HCT116 (cell line): ENCODE data around the gene SPTBN4. TPM values are rescaled to one million over a fixed set of nuclear protein-coding genes. Genes with fewer than 3 reads are reported as not detected.

Experiments
- ATAC-seq: fragments of 200-7000 bp; cut with Tn5 transposase; 2 replicates; pipeline ENCODE4 v1.9.1; 2020; ENCODE audit warnings: mild to moderate bottlenecking, moderate library complexity
- BruUV-seq: library from RNA; stranded (reverse); fragments of 400-500 nt; replicated peaks from 2 replicates; lab custom pipeline; 2021; lab: Mats Ljungman, UMichigan
- CTCF ChIA-PET: fragments of 300-600 bp; sonication (Branson Sonifier 250); formaldehyde crosslinking; loops from one replicate; lab custom pipeline; 2021; ENCODE audit warnings: antibody characterized with exemption; lab: Charles Lee
- POLR2A ChIA-PET: fragments of 300-600, 350-600 bp; sonication (Branson Sonifier 250); formaldehyde crosslinking; loops from one replicate; lab custom pipeline; 2021; ENCODE audit warnings: antibody characterized with exemption; lab: Charles Lee
- RAD21 ChIA-PET, 2 experiments: fragments of 300-600 bp; sonication (Branson Sonifier 250); formaldehyde crosslinking; loops; one replicate each; lab custom pipeline; 2023; ENCODE audit warnings: low total read pairs in 2 of 2; ENCODE audit not compliant: uncharacterized antibody in 2 of 2, unreplicated experiment in 2 of 2, low non-redundant PET in 1 of 2; lab: Charles Lee
- DNase-seq: peaks from one replicate; pipeline ENCODE4 v3.0.0-alpha.2; 2010; ENCODE audit warnings: low read depth, low spot score
- H2AFZ ChIP-seq: fragments of 200-600 bp; shearing (Covaris generic), sonication (generic); 2 replicates; pipeline ENCODE4 v1.6.1; 2017; ENCODE audit warnings: low read depth, mixed run types, mixed read lengths, antibody characterized with exemption, low read length; ENCODE audit not compliant: poor library complexity, severe bottlenecking
- H3K27ac ChIP-seq: 2 replicates; pipeline ENCODE4 v1.5.1; 2012; ENCODE audit warnings: low read depth, low read length
- H3K27me3 ChIP-seq: fragments of 200-600 bp; sonication (generic); 2 replicates; pipeline ENCODE4 v1.6.1; 2016; ENCODE audit warnings: mixed run types, low read length, mixed read lengths; ENCODE audit not compliant: insufficient read depth
- H3K36me3 ChIP-seq, 2 experiments: fragments of 200-500 bp in 1 of 2; fragments of 200-600 bp in 1 of 2; sonication (Bioruptor generic) in 1 of 2; sonication (generic) in 1 of 2; 2 replicates each; pipeline versions ENCODE4 v1.5.1 to v1.6.1; 2014 to 2016; ENCODE audit warnings: low read length in 2 of 2, inconsistent platforms in 1 of 2, mixed read lengths in 1 of 2, mixed run types in 1 of 2; ENCODE audit not compliant: insufficient read depth in 2 of 2, control insufficient read depth in 1 of 2
- H3K4me1 ChIP-seq, 2 experiments: fragments of 200-600 bp in 1 of 2; sonication (generic) in 1 of 2; 2 replicates each; pipeline versions ENCODE4 v1.5.1 to v1.6.1; 2012 to 2017; ENCODE audit warnings: low read length in 2 of 2, inconsistent platforms in 1 of 2, mild to moderate bottlenecking in 1 of 2, mixed read lengths in 1 of 2, mixed run types in 1 of 2, moderate library complexity in 1 of 2; ENCODE audit not compliant: insufficient read depth in 2 of 2, control insufficient read depth in 1 of 2
- H3K4me2 ChIP-seq: fragments of 200-600 bp; sonication (generic); 2 replicates; pipeline ENCODE4 v1.6.1; 2017; ENCODE audit warnings: mixed run types, low read length, mixed read lengths
- H3K4me3 ChIP-seq, 2 experiments: fragments of 200-600 bp in 1 of 2; sonication (generic) in 1 of 2; replicated peaks in 1 of 2; 2 replicates each; pipeline ENCODE4 v1.5.1; 2011 to 2016; ENCODE audit warnings: low read length in 2 of 2, control low read depth in 1 of 2, low read depth in 1 of 2, mild to moderate bottlenecking in 1 of 2, mixed read lengths in 1 of 2, mixed run types in 1 of 2
- H3K79me2 ChIP-seq: fragments of 200-600 bp; sonication (generic); 2 replicates; pipeline ENCODE4 v1.6.1; 2017; ENCODE audit warnings: mild to moderate bottlenecking, mixed run types, low read length, moderate library complexity, mixed read lengths; ENCODE audit not compliant: insufficient read depth
- H3K9ac ChIP-seq: fragments of 200-600 bp; sonication (generic); 2 replicates; pipeline ENCODE4 v1.6.1; 2016; ENCODE audit warnings: low read length, mixed read lengths
- H3K9me2 ChIP-seq: fragments of 200-600 bp; sonication (generic), shearing (Covaris generic); 2 replicates; pipeline ENCODE4 v1.6.1; 2017; ENCODE audit warnings: mixed run types, mild to moderate bottlenecking, moderate library complexity; ENCODE audit not compliant: insufficient read depth
- H3K9me3 ChIP-seq, 2 experiments: fragments of 200-500 bp in 1 of 2; fragments of 200-600 bp in 1 of 2; sonication (Bioruptor generic) in 1 of 2; sonication (generic) in 1 of 2; 2 replicates each; pipeline ENCODE4 v1.6.1; 2014 to 2017; ENCODE audit warnings: low read length in 2 of 2, mixed read lengths in 2 of 2, inconsistent platforms in 1 of 2, low read depth in 1 of 2, mild to moderate bottlenecking in 1 of 2, mixed run types in 1 of 2, moderate library complexity in 1 of 2; ENCODE audit not compliant: control insufficient read depth in 1 of 2, insufficient read depth in 1 of 2
- H4K20me1 ChIP-seq: fragments of 200-600 bp; sonication (generic), shearing (Covaris generic); 2 replicates; pipeline ENCODE4 v1.6.1; 2017; ENCODE audit warnings: mixed run types, mild to moderate bottlenecking, moderate library complexity; ENCODE audit not compliant: insufficient read depth
- ATF3 ChIP-seq: IDR thresholded peaks from 2 replicates; pipeline ENCODE4 v1.6.1; 2012
- EGR1 ChIP-seq: IDR thresholded peaks from 2 replicates; pipeline ENCODE4 v1.6.1; 2012; ENCODE audit warnings: low read depth
- EZH2phosphoT487 ChIP-seq: fragments of 200-600 bp; IDR thresholded peaks from 2 replicates; pipeline ENCODE4 v1.6.1; 2018; ENCODE audit warnings: antibody characterized with exemption, borderline replicate concordance
- MAX ChIP-seq: IDR thresholded peaks from 2 replicates; pipeline ENCODE4 v1.6.1; 2012
- POLR2A ChIP-seq: IDR thresholded peaks from 2 replicates; pipeline ENCODE4 v1.7.0; 2011; ENCODE audit warnings: borderline replicate concordance; ENCODE audit not compliant: insufficient read depth, insufficient read length; ENCODE audit errors: extremely low read depth
- RAD21 ChIP-seq: IDR thresholded peaks from 2 replicates; pipeline ENCODE4 v1.6.1; 2012; ENCODE audit warnings: low read depth, mild to moderate bottlenecking
- SP1 ChIP-seq: IDR thresholded peaks from 2 replicates; pipeline ENCODE4 v1.6.1; 2012; ENCODE audit warnings: low read depth
- YY1 ChIP-seq: IDR thresholded peaks from 2 replicates; pipeline ENCODE4 v1.6.1; 2011; ENCODE audit warnings: low read length, low read depth, moderate library complexity, mild to moderate bottlenecking; ENCODE audit not compliant: insufficient replicate concordance; ENCODE audit errors: extremely low read depth
- intact Hi-C: fragments of 100-400 bp; cut with micrococcal nuclease; formaldehyde crosslinking; loops from 2 replicates; pipeline ENCODE4 v1.10.0; 2022
- total RNA-seq: library from RNA; stranded (reverse); gene quantifications from one replicate; pipeline ENCODE4 v1.2.1, GENCODE V29; 2021; ENCODE audit not compliant: unreplicated experiment

Gene SPTBN4
- total RNA-seq, 1 experiment from 2014 or later = 4.6 TPM

GRCh38 chr19:40442328-40443130 lies 24.3 kb upstream of the SPTBN4 start:
- ChIA-PET CTCF (interaction anchor here (0.9 to 1.4 kb wide), 8 partner anchors 10 to 161 kb away, joined by 3 to 10 read pairs (median 4); partner anchors contain the start of gene BLVRB), POLR2A (interaction anchor here (0.5 to 3.1 kb wide), 11 partner anchors 8 to 176 kb away, joined by 3 to 28 read pairs (median 6); partner anchors contain the start of genes BLVRB and SERTAD1), RAD21 (interaction anchor here (0.6 to 1.3 kb wide), 4 partner anchors 21 to 302 kb away, joined by 3 to 7 read pairs (median 4); partner anchors contain the start of gene BLVRB (in 1 of the 2))
- peaks cover 22 to 31% of the 10 kb centered on the region in 2 experiments for H3K4me1 ChIP-seq
- peak overlapping the region; percentile 89 for H3K4me2 ChIP-seq
- ATAC-seq (no peak), DNase-seq (no peak)
- no peaks in the 10 kb centered on the region for H4K20me1 ChIP-seq
- H3K9me2 ChIP-seq = no peaks in the 10 kb centered on the region
- H3K79me2 ChIP-seq = peaks cover 30% of the 10 kb centered on the region
- TF ChIP-seq RAD21 = no peak
- no peak for TF ChIP-seq SP1
- TF ChIP-seq EGR1 = no peak
- TF ChIP-seq YY1 = no peak
- TF ChIP-seq MAX = no peak
- no peak for TF ChIP-seq ATF3
- peak; percentile 48 for TF ChIP-seq POLR2A
- TF ChIP-seq EZH2phosphoT487 = no peak
- H3K4me3 ChIP-seq = peak overlapping the region; percentile 71 to 100
- BruUV-seq = no TSS peak
- peaks cover 13 to 18% of the 10 kb centered on the region in 2 experiments; a peak in 3 of 4 replicates for H3K36me3 ChIP-seq
- no peak overlapping the region for H2AFZ ChIP-seq
- peak overlapping the region; percentile 85 for H3K9ac ChIP-seq
- no peaks in the 10 kb centered on the region for H3K9me3 ChIP-seq
- intact Hi-C loops = loop anchor here (1.0 kb wide), 1 partner anchor 17 kb away; the partner anchor contains the start of gene SERTAD1
- H3K27me3 ChIP-seq = no peaks in the 10 kb centered on the region
- H3K27ac ChIP-seq = peak overlapping the region; percentile 97
